ENCODE measurements around the gene DNAJB1.

DNA sequence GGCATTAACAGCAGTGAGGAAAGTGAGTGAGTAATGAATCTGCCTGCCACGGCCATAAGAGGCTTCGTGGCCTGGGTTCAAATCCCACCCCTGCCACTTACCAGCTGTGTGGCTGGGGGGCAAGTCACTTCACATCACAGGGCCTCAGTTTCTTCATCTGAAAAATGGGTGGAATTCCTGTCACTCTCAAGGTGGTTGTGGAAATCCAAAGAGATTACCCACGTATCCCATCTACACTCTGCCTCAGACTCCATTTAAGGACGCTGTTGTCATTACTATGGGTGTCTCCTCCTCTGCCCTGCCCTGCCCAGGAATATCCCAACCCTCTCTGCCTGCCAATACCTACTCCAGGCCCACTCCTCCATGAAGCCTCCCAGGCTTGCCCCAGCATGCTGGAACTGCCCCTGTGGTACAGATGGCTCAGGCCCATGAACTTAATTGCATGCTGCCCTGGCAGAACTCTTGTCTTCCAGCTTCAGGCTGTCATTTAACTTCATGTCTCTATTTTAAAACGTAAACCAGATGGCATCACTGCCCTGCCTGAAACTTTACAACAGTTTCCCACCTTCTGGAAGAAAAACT is 25.4 kb downstream of the DNAJB1 start:
- TF ChIP-seq, protein P1, sequence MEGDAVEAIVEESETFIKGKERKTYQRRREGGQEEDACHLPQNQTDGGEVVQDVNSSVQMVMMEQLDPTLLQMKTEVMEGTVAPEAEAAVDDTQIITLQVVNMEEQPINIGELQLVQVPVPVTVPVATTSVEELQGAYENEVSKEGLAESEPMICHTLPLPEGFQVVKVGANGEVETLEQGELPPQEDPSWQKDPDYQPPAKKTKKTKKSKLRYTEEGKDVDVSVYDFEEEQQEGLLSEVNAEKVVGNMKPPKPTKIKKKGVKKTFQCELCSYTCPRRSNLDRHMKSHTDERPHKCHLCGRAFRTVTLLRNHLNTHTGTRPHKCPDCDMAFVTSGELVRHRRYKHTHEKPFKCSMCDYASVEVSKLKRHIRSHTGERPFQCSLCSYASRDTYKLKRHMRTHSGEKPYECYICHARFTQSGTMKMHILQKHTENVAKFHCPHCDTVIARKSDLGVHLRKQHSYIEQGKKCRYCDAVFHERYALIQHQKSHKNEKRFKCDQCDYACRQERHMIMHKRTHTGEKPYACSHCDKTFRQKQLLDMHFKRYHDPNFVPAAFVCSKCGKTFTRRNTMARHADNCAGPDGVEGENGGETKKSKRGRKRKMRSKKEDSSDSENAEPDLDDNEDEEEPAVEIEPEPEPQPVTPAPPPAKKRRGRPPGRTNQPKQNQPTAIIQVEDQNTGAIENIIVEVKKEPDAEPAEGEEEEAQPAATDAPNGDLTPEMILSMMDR (IDR thresholded peaks at IDR 0.05 in 4 of 5, conservative IDR thresholded peaks at IDR 0.05 in 1 of 5) = no peak
- TF ChIP-seq POLR2A (IDR thresholded peaks at IDR 0.05) = no peak
